Activated effector memory CD4-positive, alpha-beta T cell treated with Interleukin-2 at 50 U/mL for 16 hours (primary cell): Measurements from ENCODE around the gene ANKRD40.
"Not testable (repeated sequence)": the region's sequence is repeated elsewhere in the genome, so short reads cannot be mapped to it uniquely, and the experiment has no call there.

Source experiments
- DNase-seq: peaks from one replicate; pipeline ENCODE4 v3.0.0-alpha.2; 2020

The ANKRD40 gene, protein sequence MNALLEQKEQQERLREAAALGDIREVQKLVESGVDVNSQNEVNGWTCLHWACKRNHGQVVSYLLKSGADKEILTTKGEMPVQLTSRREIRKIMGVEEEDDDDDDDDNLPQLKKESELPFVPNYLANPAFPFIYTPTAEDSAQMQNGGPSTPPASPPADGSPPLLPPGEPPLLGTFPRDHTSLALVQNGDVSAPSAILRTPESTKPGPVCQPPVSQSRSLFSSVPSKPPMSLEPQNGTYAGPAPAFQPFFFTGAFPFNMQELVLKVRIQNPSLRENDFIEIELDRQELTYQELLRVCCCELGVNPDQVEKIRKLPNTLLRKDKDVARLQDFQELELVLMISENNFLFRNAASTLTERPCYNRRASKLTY

DNA sequence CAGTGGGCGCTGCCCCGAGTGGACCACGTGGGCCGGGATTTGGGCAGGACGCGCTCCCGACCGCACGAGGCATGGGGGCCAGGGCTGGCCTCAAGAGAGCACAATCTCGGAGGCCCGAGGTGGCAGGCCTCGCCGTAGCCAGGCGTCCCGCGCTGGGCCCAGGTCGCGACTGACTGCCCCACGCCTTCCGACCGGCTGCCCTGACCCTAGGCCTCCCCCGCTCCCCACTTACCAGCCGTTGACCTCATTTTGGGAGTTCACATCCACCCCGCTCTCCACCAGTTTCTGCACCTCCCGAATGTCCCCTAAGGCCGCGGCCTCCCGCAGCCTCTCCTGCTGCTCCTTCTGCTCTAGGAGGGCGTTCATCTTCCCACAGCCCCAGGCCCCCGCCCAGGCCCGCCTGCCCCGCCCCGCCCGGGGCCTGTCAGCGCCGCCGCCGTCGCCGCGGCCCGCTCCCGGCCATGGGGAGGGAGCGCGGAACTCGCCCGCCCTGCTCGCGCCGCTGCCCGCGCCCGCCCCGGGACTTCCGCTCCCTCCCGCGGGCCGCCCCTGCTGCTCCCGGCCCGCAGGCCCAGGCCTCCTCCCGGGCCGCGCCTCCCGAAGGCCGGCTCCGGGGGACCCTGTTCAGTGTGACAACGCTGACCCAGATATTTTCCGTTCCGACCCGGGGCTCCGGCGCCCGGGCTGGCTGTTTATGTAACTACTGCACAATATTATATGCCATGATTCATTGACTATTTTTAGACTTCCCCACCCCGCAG lies at the start of gene ANKRD40:
Gene ANKRD40, minus strand, starts transcription at position 626 of the 761 bp plus-strand sequence. Its CDS starts 260 bp downstream, at position 366.
- peak; percentile 89 for DNase-seq

DNA sequence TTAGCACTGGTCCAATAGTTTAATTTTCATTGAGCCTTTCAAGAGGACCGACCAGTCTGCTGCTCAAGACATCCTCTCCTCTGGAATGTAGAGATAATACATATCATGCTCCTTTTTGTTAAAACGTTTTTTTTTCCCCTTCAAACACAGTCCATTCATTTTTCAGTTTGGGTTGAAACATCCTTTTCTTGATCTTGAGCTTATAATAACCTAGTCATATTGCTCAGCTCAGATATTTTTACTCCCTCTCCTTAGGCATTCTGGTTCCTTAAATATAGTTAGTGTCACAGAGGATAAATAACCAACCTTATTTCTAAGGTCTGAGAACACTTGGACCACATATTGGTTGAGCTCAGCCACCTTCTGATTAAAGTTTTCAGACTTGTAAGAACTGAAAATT lies 46.8 kb upstream of the ANKRD40 start:
- no peak for DNase-seq

DNA sequence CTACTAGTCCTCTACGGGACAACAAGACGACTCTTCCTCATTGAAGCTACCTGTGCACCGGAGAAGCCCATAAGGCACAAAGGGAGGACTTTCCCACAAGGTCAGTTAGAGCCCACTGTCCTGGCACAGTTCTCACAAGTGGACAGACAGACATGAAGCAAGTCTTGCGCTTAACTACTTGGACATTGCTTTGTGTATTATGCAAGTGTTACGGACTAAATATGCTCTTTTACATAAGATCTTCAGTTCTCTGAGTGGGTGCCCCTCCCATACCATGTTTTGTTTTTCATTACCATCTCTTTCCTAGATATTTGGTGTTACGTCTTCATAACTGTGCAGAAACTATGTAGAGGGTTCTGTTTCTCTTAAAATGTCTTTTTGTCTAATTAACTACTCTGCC lies 41.5 kb upstream of the ANKRD40 start:
- DNase-seq: no peak

DNA sequence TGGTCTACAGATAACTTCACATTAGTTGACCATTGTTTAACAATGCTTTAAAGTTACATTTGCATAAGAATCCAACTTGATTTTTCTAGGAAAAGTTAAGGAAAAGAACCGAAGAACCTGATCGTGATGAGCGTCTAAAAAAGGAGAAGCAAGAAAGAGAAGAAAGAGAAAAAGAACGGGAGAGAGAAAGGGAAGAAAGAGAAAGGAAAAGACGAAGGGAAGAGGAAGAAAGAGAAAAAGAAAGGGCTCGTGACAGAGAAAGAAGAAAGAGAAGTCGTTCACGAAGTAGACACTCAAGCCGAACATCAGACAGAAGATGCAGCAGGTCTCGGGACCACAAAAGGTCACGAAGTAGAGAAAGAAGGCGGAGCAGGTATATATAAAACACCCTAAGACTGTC lies 37.9 kb upstream of the ANKRD40 start:
- DNase-seq: no peak

DNA sequence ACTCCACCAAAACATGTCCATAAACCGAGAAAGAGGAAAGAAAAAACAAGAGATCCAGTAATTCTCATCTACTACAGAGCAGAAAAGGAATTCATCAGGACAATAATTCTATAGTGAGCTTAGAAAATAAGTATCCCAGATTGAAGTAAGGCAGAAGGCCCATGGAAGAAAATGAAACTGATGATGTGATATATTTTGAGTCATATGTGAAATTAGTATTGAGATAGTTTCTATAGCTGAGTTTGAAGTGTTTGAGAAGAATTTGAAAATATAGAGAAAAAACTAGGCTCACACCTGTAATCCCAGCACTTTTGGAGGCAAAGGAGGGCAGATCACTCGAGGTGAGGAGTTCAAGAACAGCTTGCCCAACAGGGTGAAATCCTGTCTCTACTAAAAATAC lies 31.4 kb upstream of the ANKRD40 start:
- no peak for DNase-seq

DNA sequence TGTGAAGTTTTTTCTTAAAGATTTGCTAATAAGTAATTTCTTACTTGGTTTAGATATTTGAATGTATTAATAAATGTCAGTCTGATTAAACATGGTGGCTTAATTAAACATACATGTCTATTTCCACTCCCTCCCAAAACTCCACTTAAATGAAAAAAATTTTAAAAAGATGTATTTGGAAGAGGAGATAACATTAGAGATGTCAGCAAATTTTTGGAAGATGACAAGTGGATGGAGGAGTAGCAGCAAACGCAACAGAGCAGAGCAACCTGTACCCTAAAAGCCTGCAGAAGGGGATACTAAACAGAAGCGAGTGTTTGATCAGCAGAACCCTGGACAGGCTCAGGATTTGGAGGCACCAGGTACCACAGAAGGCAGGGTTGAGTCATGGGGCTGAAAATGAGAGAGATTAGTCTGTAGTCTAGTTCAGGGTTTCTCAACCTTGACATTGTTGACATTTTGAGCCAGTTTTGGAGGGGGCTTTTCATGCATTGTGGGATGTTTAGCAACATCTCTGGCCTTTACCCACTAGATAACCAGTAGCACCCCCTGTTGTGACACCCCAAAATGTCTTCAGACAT lies 29.5 kb upstream of the ANKRD40 start:
- DNase-seq: no peak

DNA sequence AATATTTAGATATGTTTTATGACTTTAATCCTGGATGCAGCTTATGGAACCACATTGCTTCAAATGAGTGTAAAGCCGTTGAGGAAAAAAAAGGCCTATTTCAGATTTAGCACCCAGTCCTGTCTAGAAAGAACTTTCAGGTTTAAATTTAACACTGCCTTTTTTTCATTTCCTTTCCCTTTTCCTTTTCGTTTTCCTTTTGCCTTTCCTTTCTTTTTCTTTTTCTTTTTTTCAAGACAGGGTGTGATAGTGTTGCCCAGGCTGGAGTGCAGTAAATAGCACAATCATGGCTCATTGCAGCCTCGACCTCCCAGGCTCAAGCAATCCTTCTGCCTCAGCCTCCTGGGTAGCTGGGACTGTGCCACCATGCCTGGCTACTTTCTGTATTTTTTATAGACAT lies 27.6 kb upstream of the ANKRD40 start:
- no peak for DNase-seq

DNA sequence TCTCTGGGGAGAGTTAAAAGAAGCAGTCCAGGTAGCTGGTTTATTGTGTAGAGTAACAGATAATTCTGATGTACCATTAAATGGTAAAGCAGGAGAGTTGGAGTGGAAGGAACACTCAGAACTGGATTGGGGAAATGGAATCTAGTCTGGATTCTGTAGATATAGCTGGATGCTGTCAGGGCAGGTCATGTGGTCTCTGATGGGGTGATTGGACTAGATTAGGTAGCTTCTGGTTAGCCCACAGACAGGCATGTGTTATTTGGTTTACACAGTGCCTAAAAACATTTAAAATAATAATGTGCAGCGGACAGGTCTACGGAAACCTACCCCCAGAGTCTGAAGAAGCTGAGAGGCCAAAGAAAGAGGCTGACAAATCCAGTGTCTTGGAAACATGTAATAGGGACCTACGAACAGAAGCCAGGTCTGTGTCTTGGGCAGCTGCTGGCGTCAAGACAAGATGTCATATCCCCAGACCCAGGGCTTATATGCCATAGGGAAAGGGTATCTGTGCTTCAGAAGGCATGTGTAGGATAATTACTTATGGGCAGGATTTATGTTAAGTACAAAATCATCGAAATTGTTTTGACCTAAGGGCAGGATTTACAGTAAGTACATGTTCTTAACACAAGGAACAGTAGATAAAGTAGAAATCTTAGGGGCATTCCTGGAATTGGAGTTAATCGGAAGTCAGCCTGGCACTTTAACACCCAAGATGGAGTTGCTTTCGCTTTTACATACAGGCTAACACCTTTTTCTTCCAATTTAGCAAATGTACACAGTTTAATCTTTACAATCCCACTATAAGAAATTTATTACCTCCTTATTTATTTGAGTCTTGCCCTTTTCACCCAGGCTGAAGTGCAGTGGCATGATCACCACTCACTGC lies 24.1 kb upstream of the ANKRD40 start:
- no peak for DNase-seq

DNA sequence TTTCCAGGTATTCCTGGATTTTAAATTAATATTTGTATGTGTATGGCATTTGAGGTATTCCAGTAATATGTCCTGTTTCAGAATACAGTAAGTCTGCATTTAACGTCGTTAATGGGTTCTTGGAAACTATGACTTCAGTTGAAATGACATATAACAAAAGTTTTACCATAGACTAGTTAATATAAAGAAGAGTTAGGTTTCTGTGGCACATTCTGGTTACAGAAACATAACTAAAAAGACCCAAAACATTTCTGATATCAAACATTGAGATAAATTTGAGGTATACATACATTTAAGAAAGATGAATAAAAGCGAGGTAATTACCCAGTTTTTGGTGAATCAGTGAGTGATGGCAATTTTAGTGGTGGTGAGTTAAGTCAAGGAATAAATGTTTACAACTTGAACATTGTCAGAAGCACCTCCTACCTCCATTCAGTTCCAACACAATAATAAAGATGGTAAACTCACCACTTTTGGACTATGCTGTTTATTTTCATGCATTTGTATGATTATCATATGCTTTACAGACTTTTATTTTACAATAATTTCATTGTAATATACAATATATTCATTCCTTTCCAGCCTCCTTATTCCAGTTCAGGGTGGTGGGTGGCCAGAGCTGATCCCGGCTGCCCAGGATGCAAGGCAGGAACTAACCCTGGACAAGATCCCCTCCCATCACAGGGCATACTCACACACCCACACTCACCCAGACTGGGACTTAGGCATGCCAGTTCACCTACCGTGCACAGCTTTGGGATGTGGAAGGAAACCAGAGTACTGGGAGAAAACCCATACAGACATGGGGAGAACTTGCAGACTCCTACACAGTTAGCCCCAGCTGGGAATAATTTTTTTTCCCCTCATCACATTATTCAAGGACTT lies 21.4 kb upstream of the ANKRD40 start:
- no peak for DNase-seq

DNA sequence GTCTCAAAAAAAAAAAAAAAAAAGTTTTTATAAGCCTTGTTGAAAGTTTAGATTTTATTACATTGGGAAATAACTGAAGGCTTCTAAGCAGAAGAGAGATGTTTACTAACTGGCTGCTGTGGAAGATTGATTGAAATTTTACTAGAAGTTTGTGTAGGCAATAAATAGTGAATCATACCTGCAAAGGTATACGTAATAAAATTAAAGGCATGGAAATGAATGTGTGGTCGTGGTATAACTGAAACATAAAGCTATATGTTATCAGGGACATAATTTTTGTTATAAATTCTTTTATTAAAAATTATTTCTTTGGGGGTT lies 20.4 kb upstream of the ANKRD40 start:
- no peak for DNase-seq

DNA sequence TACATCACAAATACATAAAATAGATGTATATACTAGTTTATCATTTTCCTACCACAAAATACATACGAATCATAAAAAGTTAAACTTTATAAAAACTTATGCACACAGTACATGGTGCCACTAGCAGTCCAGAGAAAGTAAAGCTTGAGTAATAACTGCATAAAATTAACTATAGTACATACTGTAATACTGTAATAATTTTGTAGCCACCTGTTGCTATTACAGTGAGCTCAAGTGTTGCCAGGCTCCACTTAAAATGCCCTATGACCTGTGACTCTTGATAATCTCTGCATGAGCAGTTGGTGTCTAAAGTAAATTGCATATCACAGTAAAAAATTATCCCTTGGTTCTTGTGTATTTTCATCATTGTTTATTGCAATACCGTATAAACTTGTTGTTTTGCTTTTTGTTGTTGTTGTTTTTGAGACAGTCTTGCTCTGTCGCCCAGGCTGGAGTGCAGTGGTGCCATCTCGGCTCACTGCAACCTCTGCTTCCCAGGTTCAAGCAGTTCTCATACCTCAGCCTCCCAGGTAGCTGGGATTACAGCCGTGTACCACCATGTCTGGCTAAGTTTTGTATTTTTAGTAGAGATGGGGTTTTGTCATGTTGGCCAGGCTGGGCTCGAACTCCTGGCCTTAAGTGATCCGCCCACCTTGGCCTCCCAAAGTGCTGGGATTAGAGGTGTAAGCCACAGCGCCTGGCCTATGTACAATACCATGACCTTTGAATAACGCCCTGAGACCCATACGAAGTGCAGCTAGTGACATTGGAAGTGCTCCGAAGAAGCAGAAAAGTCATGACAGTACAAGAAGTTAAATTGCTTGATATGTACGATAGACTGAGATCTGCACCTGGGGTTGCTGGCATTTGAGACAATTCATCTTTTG lies 18.3 kb upstream of the ANKRD40 start:
- DNase-seq: no peak

DNA sequence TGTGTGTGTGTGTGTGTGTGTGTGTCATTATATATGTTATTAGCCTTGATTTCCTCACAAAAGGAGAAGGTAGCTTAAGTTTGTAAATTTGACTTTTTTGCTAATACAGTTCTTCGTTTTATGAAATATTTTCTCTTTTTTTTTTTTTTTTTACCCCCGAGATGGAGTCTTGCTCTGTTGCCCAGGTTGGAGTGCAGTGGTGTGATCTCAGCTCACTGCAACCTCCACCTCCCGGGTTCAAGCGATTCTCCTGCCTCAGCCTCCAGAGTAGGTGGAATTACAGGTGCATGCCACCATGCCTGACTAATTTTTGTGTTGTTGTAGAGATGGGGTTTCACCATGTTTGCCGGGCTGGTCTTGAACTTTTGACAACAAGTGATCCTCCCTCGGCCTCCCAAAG lies 16.9 kb upstream of the ANKRD40 start:
- DNase-seq: not testable (repeated sequence)

DNA sequence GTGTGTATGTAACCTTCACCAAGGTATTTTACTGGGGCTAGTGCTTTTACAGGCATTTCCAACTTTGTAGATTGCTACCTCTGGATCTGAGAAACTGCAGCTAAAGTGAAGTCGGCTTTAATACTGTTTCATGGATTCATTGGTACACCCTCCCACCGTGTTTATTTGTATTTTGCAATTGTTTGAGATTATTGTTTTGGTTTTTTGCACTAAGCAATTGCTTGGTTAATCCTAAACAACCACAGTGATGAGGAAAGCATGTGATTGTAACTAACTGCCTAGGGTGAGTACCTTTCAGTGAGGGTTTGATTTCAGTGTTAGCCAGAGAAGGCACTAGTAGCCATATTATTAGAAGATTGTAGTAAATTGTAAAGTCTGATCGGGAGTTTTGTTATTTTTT lies 15.0 kb upstream of the ANKRD40 start:
- DNase-seq: no peak

DNA sequence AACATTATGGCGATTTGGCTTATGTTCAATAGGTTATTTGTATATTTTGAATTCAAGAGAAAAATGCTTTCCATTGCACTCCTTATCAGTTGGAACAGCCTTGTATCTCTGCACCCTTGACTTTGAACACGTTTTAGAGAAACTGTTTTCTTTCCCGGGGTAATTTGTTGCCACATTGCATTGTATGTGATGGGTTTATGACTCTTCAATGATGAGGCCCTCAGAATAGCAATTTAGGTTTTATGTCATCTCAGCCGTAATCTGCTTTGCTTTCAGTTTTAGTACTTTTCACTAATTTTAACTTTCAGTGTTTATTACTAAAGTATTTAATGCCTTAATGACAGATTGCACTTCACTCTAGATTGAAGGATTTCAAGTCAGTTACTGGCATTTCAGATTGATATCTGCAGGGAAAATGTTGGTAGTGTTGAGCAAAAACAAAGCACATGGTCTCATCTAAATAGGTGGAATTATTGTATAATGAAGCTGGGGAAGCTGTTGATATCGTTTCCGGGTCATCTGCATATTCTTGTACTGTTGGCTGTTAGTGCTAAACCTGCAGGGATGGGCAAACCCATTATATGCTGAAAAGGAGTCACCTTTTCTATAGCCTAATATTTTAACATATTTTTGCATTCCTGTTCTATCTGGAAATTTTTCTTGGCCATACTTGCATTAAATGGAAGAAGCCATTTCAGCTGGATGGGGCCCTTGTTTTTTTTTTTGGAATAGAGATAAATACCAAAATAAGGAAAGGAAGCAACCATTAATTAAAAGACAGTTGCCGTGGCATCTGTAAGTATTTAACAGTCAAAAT lies 13.7 kb upstream of the ANKRD40 start:
- DNase-seq: no peak

DNA sequence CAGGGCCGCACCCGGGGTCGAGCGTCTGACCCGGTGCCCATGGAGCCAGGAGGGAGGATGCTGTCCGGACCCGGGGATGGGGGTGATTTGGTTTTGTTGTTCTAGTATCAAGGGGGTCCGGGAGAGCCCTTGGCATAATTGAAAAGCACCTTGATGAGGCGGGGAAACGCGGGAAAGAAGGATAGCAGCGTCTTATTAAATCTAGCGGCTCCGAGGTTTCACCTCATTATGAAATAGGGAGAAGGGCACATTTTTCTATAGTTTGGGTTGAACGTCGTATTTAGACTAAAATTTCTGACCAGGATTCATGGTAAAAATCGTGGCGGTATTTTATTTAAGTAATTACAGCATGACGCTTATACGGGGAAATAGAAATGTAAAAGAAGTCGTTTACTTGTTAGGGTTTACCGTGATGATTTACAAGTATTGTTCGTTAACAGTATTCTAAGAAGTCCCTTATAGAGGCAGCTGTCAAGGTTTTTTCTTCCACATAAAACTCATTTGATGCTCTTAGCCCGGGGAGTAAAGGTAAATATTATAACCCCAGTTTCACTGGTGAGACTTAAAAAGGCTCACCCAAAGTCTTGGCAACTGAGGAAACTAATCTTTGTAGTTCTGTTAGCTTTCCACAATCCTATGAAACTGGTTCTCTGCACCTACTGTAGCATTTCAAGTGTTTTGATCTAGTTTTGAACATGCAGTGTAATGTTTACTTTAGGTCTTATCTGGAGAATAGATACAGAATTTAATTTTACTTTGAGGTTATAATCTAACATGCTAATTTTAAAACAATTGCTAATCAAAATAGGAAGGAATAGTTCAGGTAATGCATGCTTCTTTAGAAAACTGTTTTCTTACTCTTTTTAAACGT lies 12.4 kb upstream of the ANKRD40 start:
- DNase-seq: no peak

DNA sequence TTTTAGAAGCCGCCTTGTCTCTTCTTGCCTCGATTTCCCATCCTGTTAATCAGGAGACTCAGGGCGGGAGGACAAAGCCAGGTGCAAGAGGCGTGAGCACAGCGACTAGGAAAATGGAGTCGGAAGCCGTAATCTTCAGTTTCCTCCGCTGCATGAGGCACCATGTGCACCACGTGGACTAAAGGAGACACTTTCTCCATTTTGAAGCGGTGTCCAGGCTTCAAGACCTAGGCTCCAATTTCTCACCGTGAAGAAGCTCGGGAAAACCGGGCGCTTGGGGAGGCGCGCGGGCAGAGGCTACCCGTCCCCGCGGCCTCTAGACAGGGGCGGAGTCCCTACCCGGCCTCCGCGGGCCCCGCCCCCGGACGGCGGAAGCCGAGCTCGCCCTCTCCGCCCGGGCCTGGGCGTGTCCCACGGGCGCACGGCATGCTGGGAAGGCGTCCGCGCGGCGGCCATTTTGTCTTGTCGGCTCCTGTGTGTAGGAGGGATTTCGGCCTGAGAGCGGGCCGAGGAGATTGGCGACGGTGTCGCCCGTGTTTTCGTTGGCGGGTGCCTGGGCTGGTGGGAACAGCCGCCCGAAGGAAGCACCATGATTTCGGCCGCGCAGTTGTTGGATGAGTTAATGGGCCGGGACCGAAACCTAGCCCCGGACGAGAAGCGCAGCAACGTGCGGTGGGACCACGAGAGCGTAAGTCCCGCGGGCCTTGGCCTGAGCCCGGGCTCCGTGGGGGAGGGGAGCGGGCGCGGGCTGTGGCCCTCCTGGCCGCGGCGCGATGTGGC lies 11.6 kb upstream of the ANKRD40 start, which contains the start of gene LUC7L3:
Gene LUC7L3, plus strand, starts transcription at position 460 of the 780 bp plus-strand sequence. Its CDS starts 130 bp downstream, at position 590.
- DNase-seq: peak; percentile 92

DNA sequence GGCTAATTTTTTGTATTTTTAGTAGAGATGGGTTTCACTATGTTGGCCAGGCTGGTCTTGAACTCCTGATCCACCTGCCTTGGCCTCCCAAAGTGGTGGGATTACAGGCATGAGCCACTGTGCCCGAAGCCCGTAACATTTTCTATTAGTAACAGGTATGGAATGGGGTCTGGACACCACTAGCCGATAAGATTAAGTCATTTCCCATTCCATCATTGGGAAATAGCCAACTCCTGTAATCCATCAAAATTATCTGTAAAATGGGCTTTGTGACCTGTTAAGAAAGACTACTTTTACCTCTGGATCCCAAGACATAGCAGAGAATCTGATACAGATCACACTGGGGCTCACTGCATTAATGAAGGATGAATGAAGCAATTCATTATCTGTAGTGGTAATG lies 7.8 kb upstream of the ANKRD40 start:
- DNase-seq: no peak

DNA sequence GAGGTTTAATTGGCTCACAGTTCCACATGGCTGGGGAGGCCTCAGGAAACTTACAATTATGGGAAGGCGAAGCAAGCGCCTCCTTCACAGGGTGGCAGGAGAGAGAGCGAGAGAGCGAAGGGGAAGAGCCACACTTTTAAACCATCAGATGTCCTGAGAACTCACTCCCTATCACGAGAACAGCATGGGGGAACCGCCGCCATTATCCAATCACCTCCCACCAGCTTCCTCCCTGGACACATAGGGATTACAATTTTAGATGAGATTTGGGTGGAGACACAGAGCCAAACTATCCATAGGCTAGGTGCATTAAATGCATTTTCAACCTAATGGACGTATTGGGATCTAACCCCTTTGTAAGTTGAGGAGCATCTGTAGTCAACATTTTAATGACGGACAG lies 4.9 kb upstream of the ANKRD40 start:
- DNase-seq: no peak
